HT-29 (cell line): ENCODE measurements around the gene GNS. TPM values are rescaled to one million over a fixed set of nuclear protein-coding genes. Genes with fewer than 3 reads are reported as not detected.

ENCODE experiments used
- DNase-seq: peaks from one replicate; pipeline ENCODE4 v3.0.0-alpha.2; 2015; ENCODE audit warnings: low spot score
- total RNA-seq: library from RNA; depleted of rRNA; stranded (reverse); fragments of >200 nt; shearing (Covaris generic); gene quantifications from 2 replicates; pipeline ENCODE4 v1.2.3, GENCODE V29; 2014

GNS gene
- total RNA-seq, 1 experiment from 2014 or later: 41.5 TPM

GRCh38 chr12:64737539-64737938, 21.7 kb downstream of the GNS start:
- no peak for DNase-seq

GRCh38 chr12:64736771-64737170, 22.4 kb downstream of the GNS start:
- DNase-seq: no peak

GRCh38 chr12:64735442-64735841, 23.8 kb downstream of the GNS start:
- no peak for DNase-seq

GRCh38 chr12:64733857-64734256, 25.3 kb downstream of the GNS start:
- DNase-seq: peak; percentile 41

GRCh38 chr12:64731683-64732082, 27.5 kb downstream of the GNS start:
- DNase-seq: no peak

- DNase-seq: no peak
Observed at GRCh38 chr12:64730588-64730969, 28.6 kb downstream of the GNS start.

GRCh38 chr12:64729909-64730587, 29.2 kb downstream of the GNS start:
- no peak for DNase-seq

GRCh38 chr12:64724201-64724745, 34.9 kb downstream of the GNS start:
- DNase-seq: no peak

- no peak for DNase-seq
Observed at GRCh38 chr12:64723630-64724029, 35.6 kb downstream of the GNS start.

GRCh38 chr12:64722835-64723234, 36.4 kb downstream of the GNS start:
- DNase-seq: no peak

GRCh38 chr12:64720884-64721283, 38.3 kb downstream of the GNS start:
- no peak for DNase-seq

- DNase-seq: no peak
Observed at GRCh38 chr12:64718649-64719048, 40.6 kb downstream of the GNS start.

GRCh38 chr12:64716839-64717455, 42.3 kb downstream of the GNS start:
- DNase-seq: no peak

- no peak for DNase-seq
Observed at GRCh38 chr12:64716371-64716770, 42.8 kb downstream of the GNS start.

- no peak for DNase-seq
Observed at GRCh38 chr12:64714551-64714968, 44.6 kb downstream of the GNS start.

- no peak for DNase-seq
Observed at GRCh38 chr12:64713376-64713775, 45.8 kb downstream of the GNS start.

- no peak for DNase-seq
Observed at GRCh38 chr12:64709429-64709828, 49.8 kb downstream of the GNS start.

- no peak for DNase-seq
Observed at GRCh38 chr12:64707926-64708325, 51.3 kb downstream of the GNS start.

- no peak for DNase-seq
Observed at GRCh38 chr12:64707362-64707761, 51.8 kb downstream of the GNS start.

GRCh38 chr12:64706857-64707256, 52.3 kb downstream of the GNS start:
- DNase-seq: no peak

- DNase-seq: no peak
Observed at GRCh38 chr12:64706306-64706705, 52.9 kb downstream of the GNS start.

- no peak for DNase-seq
Observed at GRCh38 chr12:64701283-64701682, 57.9 kb downstream of the GNS start.

- no peak for DNase-seq
Observed at GRCh38 chr12:64700532-64700931, 58.7 kb downstream of the GNS start.
